Ecto neural progenitor cell (in vitro differentiated cells): ENCODE data around the gene SOX5.

Source experiments
- DNase-seq: peaks from one replicate; pipeline ENCODE4 v3.0.0-alpha.2; 2018; ENCODE audit warnings: low spot score

SOX5 gene

GRCh38 chr12:23484238-23484637 is 465.2 kb downstream of the SOX5 start:
- no peak for DNase-seq

- DNase-seq = no peak
Measured at GRCh38 chr12:23482571-23482970, 466.9 kb downstream of the SOX5 start.
